Measurements from ENCODE around the gene FN1.

The FN1 gene

GRCh38 chr2:215435870-215436704 is at the start of gene FN1:
TSS of gene FN1 (minus strand) at chr2:215436068. CDS start at chr2:215435802, 266 bp downstream.
- peak; percentile 20 for DNase-seq (ENCODE audit: low spot score)

DNA sequence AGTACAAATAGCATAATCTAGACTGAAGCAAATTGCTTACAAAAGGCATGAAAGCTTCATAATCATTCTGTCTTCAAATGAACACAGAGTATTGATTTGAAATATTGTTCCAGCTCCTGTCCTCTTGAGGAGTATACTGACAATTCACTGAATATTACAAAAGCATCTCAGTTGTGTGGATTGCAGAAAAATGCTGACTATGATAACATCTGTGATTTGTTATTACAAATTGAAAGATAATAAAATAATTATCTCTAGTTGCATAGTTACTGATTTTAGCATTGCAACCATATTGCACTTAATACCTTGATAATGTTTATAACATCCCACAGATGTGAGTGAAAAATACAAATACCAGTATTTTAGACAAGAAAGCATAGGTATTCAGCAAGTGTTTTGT is 49.2 kb upstream of the FN1 start:
- no peak for DNase-seq (ENCODE audit: low spot score)

GRCh38 chr2:215484570-215484969 is 48.7 kb upstream of the FN1 start:
- DNase-seq (ENCODE audit: low spot score) = no peak

DNA sequence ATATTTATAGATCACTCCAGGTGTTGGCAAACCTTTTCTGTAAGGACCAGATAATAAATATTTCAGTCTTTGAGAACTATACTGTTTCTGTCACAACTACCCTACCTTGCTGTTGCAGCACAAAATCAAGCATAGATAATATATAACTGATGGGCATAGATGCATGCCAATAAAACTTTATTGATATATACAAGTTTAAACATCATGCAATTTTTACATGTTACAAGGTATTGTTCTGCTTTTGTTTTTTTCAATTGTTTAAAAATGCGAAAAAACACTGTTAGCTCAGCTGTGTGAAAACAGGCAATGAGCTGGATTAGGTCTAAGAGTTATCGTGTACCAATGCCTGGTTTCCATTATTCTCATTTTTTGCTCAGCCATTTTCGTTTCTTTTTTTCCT is 47.6 kb upstream of the FN1 start:
- DNase-seq (ENCODE audit: low spot score) = no peak

GRCh38 chr2:215479536-215480240 is 43.8 kb upstream of the FN1 start:
- no peak for DNase-seq (ENCODE audit: low spot score)

- no peak for DNase-seq (ENCODE audit: low spot score)
These were observed 43.3 kb upstream of the FN1 start for GRCh38 chr2:215479121-215479520.

DNA sequence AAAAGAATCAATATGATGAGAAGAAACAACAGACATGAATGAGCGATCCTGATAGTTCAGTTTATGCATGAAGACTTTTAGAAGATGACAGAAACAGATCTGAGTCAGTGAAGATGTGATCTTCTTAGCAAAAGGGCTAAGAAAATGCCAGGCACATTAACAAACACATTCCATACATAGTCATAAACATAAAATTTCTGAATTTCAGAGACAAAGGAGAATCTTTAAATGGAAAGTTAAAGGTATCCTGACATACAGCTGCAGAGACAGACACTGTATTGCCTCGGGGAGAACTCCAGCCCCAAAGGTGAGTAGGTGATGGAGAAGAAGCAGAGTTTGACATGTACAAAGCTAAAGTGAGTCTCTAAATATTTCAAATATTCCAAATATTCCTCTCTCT is 40.6 kb upstream of the FN1 start:
- no peak for DNase-seq (ENCODE audit: low spot score)

GRCh38 chr2:215466097-215466909 is 30.4 kb upstream of the FN1 start:
- no peak for DNase-seq (ENCODE audit: low spot score)

GRCh38 chr2:215465256-215465655 is 29.4 kb upstream of the FN1 start:
- DNase-seq (ENCODE audit: low spot score) = no peak

- DNase-seq (ENCODE audit: low spot score) = no peak
These were observed 26.1 kb upstream of the FN1 start for GRCh38 chr2:215461836-215462532.

DNA sequence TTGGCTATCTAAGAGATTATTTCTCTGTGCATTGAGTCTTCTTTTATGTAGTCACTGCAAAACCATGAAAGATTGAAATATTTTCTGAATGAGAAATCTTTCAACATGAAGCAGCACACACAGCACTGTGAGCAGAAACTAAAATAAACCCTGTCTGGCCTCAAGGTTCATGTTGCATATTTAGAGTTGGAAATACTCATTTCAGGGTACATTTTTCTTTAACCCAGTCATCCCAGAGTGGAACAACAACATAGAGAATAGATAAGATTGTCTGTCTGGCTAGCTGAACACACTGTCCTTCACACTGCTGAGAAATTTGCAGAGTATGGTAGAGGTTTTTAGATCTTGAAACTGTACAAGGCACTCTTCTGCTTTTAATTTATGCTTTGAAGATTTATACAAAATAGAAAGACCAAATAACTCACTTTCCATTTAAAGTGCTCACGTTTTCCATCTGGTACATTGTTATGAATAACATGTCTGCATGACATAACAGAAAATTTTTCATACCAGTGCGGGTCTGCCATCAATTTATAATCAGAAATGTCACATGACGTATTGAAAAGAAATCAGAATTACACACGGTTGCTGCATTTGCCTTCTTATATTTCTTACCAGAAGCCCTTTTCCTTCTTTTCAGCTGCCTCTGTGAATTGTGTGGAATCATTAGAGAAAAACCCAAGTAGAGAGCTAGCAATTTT is 25.0 kb upstream of the FN1 start:
- DNase-seq (ENCODE audit: low spot score) = no peak

- DNase-seq (ENCODE audit: low spot score) = no peak
These were observed 20.1 kb upstream of the FN1 start for GRCh38 chr2:215455958-215456357.

- no peak for DNase-seq (ENCODE audit: low spot score)
These were observed 18.8 kb upstream of the FN1 start for GRCh38 chr2:215454519-215455246.

GRCh38 chr2:215452725-215453124 is 16.9 kb upstream of the FN1 start:
- no peak for DNase-seq (ENCODE audit: low spot score)

- DNase-seq (ENCODE audit: low spot score) = no peak
These were observed 15.3 kb upstream of the FN1 start for GRCh38 chr2:215451012-215451756.

DNA sequence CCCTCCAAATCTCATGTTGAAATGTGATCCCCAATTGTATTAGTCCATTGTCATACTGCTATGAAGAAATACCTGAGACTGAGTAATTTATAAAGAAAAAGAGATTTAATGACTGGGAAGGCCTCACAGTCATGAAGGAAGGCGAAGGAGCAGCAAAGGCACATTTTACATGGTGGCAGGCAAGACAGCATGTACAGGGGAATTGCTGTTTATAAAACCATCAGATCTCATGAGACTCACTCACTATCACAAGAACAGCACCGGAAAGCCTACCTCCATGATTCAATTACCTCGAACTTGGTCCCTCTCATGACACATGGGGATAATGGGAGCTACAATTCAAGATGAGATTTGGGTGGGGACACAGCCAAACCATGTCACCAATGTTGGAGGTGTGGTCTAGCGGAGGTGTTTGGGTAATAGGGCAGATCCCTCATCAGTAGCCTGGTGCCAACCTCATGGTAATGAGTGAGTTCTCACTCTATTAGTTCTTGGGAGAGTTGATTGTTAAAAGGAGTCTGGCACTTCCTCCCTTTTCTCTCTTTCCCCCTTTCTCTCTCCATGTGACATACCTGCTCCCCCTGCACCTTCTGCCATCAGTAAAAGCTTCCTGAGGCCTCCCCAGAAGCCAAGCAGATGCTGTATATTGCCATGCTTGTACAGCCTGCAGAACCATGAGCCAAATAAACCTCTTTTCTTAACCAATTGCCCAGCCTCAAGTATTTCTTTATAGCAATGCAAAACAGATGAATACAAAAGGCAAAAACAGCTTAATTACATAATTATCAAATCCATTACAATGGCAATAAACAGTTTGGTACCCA is 14.5 kb upstream of the FN1 start:
- DNase-seq (ENCODE audit: low spot score) = no peak

GRCh38 chr2:215447673-215448081 is 11.8 kb upstream of the FN1 start:
- DNase-seq (ENCODE audit: low spot score) = no peak

DNA sequence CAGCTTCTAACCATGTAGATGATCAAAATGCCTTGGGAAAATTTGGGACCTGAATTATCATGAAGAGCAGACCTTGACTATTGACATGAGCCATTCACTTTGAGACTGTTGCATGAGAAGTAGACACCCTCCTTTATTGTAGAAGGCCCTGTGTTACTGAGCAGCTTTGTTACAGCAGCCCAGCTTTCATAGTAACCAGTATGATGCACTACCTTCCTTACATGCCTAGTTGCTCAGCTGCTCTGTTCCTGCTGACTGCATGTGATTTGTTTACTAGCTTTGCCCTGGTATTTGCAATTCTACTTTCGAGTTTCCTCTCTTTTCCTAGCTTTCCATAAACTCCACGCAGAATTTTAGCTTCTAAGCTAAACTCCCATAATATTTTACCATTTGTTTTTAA is 11.2 kb upstream of the FN1 start:
- no peak for DNase-seq (ENCODE audit: low spot score)

DNA sequence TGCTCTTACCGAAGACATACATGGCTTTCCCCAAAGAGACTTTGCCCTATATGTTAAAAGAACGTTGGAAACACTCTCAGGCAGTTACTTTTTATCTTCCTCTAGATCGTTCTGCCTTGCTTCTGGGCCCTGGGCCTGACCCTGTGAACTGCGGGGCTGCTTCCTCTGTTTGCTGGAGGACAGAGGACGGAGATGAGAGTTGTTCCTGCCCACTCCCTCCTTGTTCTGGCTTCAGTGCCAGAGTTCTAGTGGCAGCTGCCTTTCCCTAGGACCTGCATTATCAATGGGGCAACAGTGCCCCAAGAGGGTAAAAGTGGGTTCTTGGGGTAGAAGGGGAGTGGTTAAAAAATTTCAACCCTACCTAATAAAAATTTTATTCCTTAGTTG is 6.5 kb upstream of the FN1 start:
- no peak for DNase-seq (ENCODE audit: low spot score)
